Anterior cingulate cortex (tissue), 58 donors: ENCODE data around the gene GRIA4.

ENCODE experiments used
- DNase-seq, 58 donors: peaks; one replicate each; lab custom pipeline; 2025; lab: John Stamatoyannopoulos, UW

The GRIA4 gene

GRCh38 chr11:105609832-105610781 lies at the start of gene GRIA4:
TSS of gene GRIA4 (plus strand) at chr11:105610073. CDS start at chr11:105610998, 925 bp downstream.
- DNase-seq: peak in 56 of 58 donors; percentile 36 to 88 (median 70)

GRCh38 chr11:105573091-105573490 lies 36.8 kb upstream of the GRIA4 start:
- no peak for DNase-seq

GRCh38 chr11:105574974-105575373 lies 34.9 kb upstream of the GRIA4 start:
- no peak for DNase-seq

GRCh38 chr11:105577641-105578040 lies 32.2 kb upstream of the GRIA4 start:
- DNase-seq: no peak

GRCh38 chr11:105579111-105579510 lies 30.8 kb upstream of the GRIA4 start:
- DNase-seq: no peak

GRCh38 chr11:105582497-105582896 lies 27.4 kb upstream of the GRIA4 start:
- no peak for DNase-seq

GRCh38 chr11:105588001-105588400 lies 21.9 kb upstream of the GRIA4 start:
- DNase-seq: no peak

- no peak for DNase-seq
Observed at GRCh38 chr11:105589346-105589745, 20.5 kb upstream of the GRIA4 start.

- no peak for DNase-seq
Observed at GRCh38 chr11:105592035-105592434, 17.8 kb upstream of the GRIA4 start.

- DNase-seq: no peak
Observed at GRCh38 chr11:105598371-105598770, 11.5 kb upstream of the GRIA4 start.

- no peak for DNase-seq
Observed at GRCh38 chr11:105603156-105603555, 6.7 kb upstream of the GRIA4 start.

GRCh38 chr11:105609341-105609781 lies 512 bp upstream of the GRIA4 start:
- peak in 26 of 58 donors; percentile 7 to 64 (median 37) for DNase-seq

- peak in 3 of 58 donors; percentile 5 to 32 (median 21) for DNase-seq
Observed at GRCh38 chr11:105610871-105611571, 1.1 kb downstream of the GRIA4 start.

- peak in 5 of 58 donors; percentile 11 to 43 (median 20) for DNase-seq
Observed at GRCh38 chr11:105611572-105612441, 1.9 kb downstream of the GRIA4 start.

- peak in 5 of 58 donors; percentile 3 to 30 (median 13) for DNase-seq
Observed at GRCh38 chr11:105612771-105613170, 2.9 kb downstream of the GRIA4 start.

- no peak for DNase-seq
Observed at GRCh38 chr11:105613183-105613582, 3.3 kb downstream of the GRIA4 start.

GRCh38 chr11:105618343-105618955 lies 8.6 kb downstream of the GRIA4 start:
- peak in 4 of 58 donors; percentile 20 to 40 (median 30) for DNase-seq

- peak in 2 of 58 donors; percentile 1 to 34 for DNase-seq
Observed at GRCh38 chr11:105619556-105619955, 9.7 kb downstream of the GRIA4 start.

GRCh38 chr11:105622016-105622415 lies 12.1 kb downstream of the GRIA4 start:
- DNase-seq: no peak

- no peak for DNase-seq
Observed at GRCh38 chr11:105632316-105632715, 22.4 kb downstream of the GRIA4 start.
